HepG2 (cell line): Measurements from ENCODE around the gene RHCE. TPM values are rescaled to one million over a fixed set of nuclear protein-coding genes. Genes with fewer than 3 reads are reported as not detected.

Source experiments
- ATF2 ChIP-seq: sonication (generic); formaldehyde crosslinking; IDR thresholded peaks from 2 replicates; pipeline ENCODE4 v1.4.0; 2020; ENCODE audit warnings: missing genetic modification reagents
- CC2D1A ChIP-seq: sonication (generic); formaldehyde crosslinking; IDR thresholded peaks from 2 replicates; pipeline ENCODE4 v1.8.1; 2023; ENCODE audit warnings: mild to moderate bottlenecking, missing genetic modification reagents
- GATA4 ChIP-seq: sonication (generic); IDR thresholded peaks from 2 replicates; pipeline ENCODE4 v1.6.1; 2016; ENCODE audit warnings: antibody characterized with exemption, low read depth, borderline replicate concordance
- HNRNPH1 ChIP-seq: fragments of 200-400 bp; formaldehyde crosslinking; optimal IDR thresholded peaks from 2 replicates; pipeline ENCODE3; 2017; ENCODE audit warnings: mild to moderate bottlenecking, low read depth, low read length
- HOMEZ ChIP-seq: IDR thresholded peaks from 2 replicates; pipeline ENCODE4 v1.6.1; 2016; ENCODE audit warnings: low read depth
- IRX3 ChIP-seq: sonication (generic); formaldehyde crosslinking; IDR thresholded peaks from 2 replicates; pipeline ENCODE4 v1.8.1; 2023; ENCODE audit warnings: mild to moderate bottlenecking, low read depth, missing genetic modification reagents, borderline replicate concordance
- JDP2 ChIP-seq: sonication (generic); formaldehyde crosslinking; IDR thresholded peaks from 2 replicates; pipeline ENCODE4 v1.8.1; 2022; ENCODE audit warnings: missing genetic modification reagents, borderline replicate concordance
- KLF6 ChIP-seq: IDR thresholded peaks from 2 replicates; pipeline ENCODE4 v1.8.0; 2016; ENCODE audit warnings: missing biosample characterization, missing genetic modification reagents
- NFYC ChIP-seq: IDR thresholded peaks from 2 replicates; pipeline ENCODE4 v1.6.1; 2016; ENCODE audit warnings: missing genetic modification reagents, missing compliant biosample characterization
- PLRG1 ChIP-seq: fragments of 450-650 bp; conservative IDR thresholded peaks from 2 replicates; pipeline ENCODE4 v1.6.1; 2016
- POLR2AphosphoS5 ChIP-seq: IDR thresholded peaks from 2 replicates; pipeline ENCODE4 v1.6.1; 2012; ENCODE audit warnings: low read depth, low read length
- PRDM4 ChIP-seq: sonication (generic); formaldehyde crosslinking; IDR thresholded peaks from 2 replicates; pipeline ENCODE4 v1.9.0; 2021; ENCODE audit warnings: missing genetic modification reagents, borderline replicate concordance
- PRPF4 ChIP-seq: fragments of 200-400 bp; formaldehyde crosslinking; IDR thresholded peaks from 2 replicates; pipeline ENCODE4 v1.6.1; 2016; ENCODE audit warnings: low read length, low read depth; ENCODE audit not compliant: poor library complexity, severe bottlenecking
- SP4 ChIP-seq: sonication (generic); formaldehyde crosslinking; IDR thresholded peaks from 2 replicates; pipeline ENCODE4 v1.8.1; 2023; ENCODE audit warnings: mild to moderate bottlenecking, missing genetic modification reagents
- TERF1 ChIP-seq: sonication (generic); formaldehyde crosslinking; IDR thresholded peaks from 2 replicates; pipeline ENCODE4 v1.8.0; 2022; ENCODE audit warnings: mild to moderate bottlenecking, missing genetic modification reagents, moderate library complexity
- TGIF2 ChIP-seq: IDR thresholded peaks from 2 replicates; pipeline ENCODE4 v1.6.1; 2016; ENCODE audit warnings: control low read depth, missing compliant biosample characterization
- ZNF253 ChIP-seq: sonication (generic); formaldehyde crosslinking; IDR thresholded peaks from 2 replicates; pipeline ENCODE4 v1.8.0; 2022; ENCODE audit warnings: mild to moderate bottlenecking, missing genetic modification reagents, borderline replicate concordance
- ZNF337 ChIP-seq: sonication (generic); formaldehyde crosslinking; IDR thresholded peaks from 2 replicates; pipeline ENCODE4 v1.5.1; 2020; ENCODE audit warnings: missing genetic modification reagents, low read depth, mild to moderate bottlenecking, borderline replicate concordance
- ZNF33B ChIP-seq: sonication (generic); formaldehyde crosslinking; IDR thresholded peaks from 2 replicates; pipeline ENCODE4 v1.5.1; 2020; ENCODE audit warnings: mild to moderate bottlenecking, missing genetic modification reagents
- ZNF550 ChIP-seq: sonication (generic); formaldehyde crosslinking; IDR thresholded peaks from 2 replicates; pipeline ENCODE4 v1.4.0; 2020; ENCODE audit warnings: mild to moderate bottlenecking, missing genetic modification reagents, borderline replicate concordance
- ZNF691 ChIP-seq: sonication (generic); formaldehyde crosslinking; IDR thresholded peaks from 2 replicates; pipeline ENCODE4 v1.4.0; 2020; ENCODE audit warnings: missing genetic modification reagents, low read depth, mild to moderate bottlenecking, borderline replicate concordance
- ZNF703 ChIP-seq: sonication (generic); formaldehyde crosslinking; IDR thresholded peaks from 2 replicates; pipeline ENCODE4 v1.5.1; 2020; ENCODE audit warnings: missing genetic modification reagents, mild to moderate bottlenecking, moderate library complexity, borderline replicate concordance
- polyA plus RNA-seq, 8 experiments: library from polyadenylated mRNA; depleted of rRNA in 3 of 8; stranded (reverse) in 7 of 8; unstranded in 1 of 8; fragments of >200 nt; fragmentation: Illumina TruSeq in 4 of 8; extraction: Trizol in 4 of 8; gene quantifications; 2 replicates each; pipeline versions ENCODE4 v1.2.1 to v1.2.3, GENCODE V29; 2011 to 2016; ENCODE audit warnings: low read depth in 4 of 8, missing spikeins in 1 of 8, mixed read lengths in 1 of 8; ENCODE audit not compliant: insufficient read depth in 1 of 8
- total RNA-seq, 5 experiments: library from RNA; depleted of rRNA; stranded (reverse); fragments of >200 nt; fragmentation: Illumina TruSeq; extraction: Trizol; gene quantifications; 2 replicates each; pipeline ENCODE4 v1.2.3, GENCODE V29; 2016; ENCODE audit warnings: low read depth in 1 of 5

Gene RHCE
- total and polyA plus RNA-seq, 2 of the 13 experiments (the other 11 are each of a cell fraction or from before 2014, with no cell fraction given) = 0.30 TPM; not detected in 1

- no peak for TF ChIP-seq ZNF253 (CRISPR knock-in tag)
- TF ChIP-seq ZNF691 (CRISPR knock-in tag) = no peak; the same call in 1 of the 2 replicates
- peak; percentile 80 for TF ChIP-seq POLR2AphosphoS5
- no peak for TF ChIP-seq ZNF550 (CRISPR knock-in tag)
- no peak for TF ChIP-seq PLRG1
- TF ChIP-seq HNRNPH1 = no peak
- no peak; the same call in 1 of the 2 replicates for TF ChIP-seq ZNF703
- TF ChIP-seq TERF1 (CRISPR knock-in tag) = no peak
- TF ChIP-seq GATA4 = no peak
- no peak for TF ChIP-seq PRDM4 (CRISPR knock-in tag)
- TF ChIP-seq TGIF2 (CRISPR knock-in tag) = peak; percentile 87
- TF ChIP-seq NFYC (CRISPR knock-in tag) = peak; percentile 93
- TF ChIP-seq ZNF33B (CRISPR knock-in tag) = no peak
- no peak for TF ChIP-seq PRPF4
- TF ChIP-seq JDP2 = no peak
- 0 out of 2 replicates have a peak, but pooled peaks have one; percentile 16 for TF ChIP-seq ATF2 (CRISPR knock-in tag)
- no peak for TF ChIP-seq HOMEZ (CRISPR knock-in tag)
- TF ChIP-seq KLF6 (CRISPR knock-in tag) = no peak; the same call in 1 of the 2 replicates
- TF ChIP-seq CC2D1A (CRISPR knock-in tag) = no peak
- peak; percentile 82 for TF ChIP-seq SP4
- TF ChIP-seq ZNF337 (CRISPR knock-in tag) = no peak; the same call in 1 of the 2 replicates
- no peak for TF ChIP-seq IRX3 (CRISPR knock-in tag)
Observed at GRCh38 chr1:25430073-25430966, 9.7 kb upstream of the RHCE start, which contains the start of gene MACO1 (continued).
